HK-2 (cell line): ENCODE measurements around the gene ZNF205.
"Not testable (repeated sequence)": the region's sequence is repeated elsewhere in the genome, so short reads cannot be mapped to it uniquely, and the experiment has no call there.

Source experiments
- DNase-seq: peaks from one replicate; pipeline ENCODE4 v3.0.0-alpha.2; 2018; ENCODE audit not compliant: unreplicated experiment

The ZNF205 gene

GRCh38 chr16:3148256-3149192 lies 36.1 kb downstream of the ZNF205 start:
- DNase-seq = no peak

GRCh38 chr16:3149193-3149530 lies 36.8 kb downstream of the ZNF205 start:
- no peak for DNase-seq

GRCh38 chr16:3149630-3150345 lies 37.4 kb downstream of the ZNF205 start:
- DNase-seq = peak; percentile 71

GRCh38 chr16:3150346-3151218 lies 38.2 kb downstream of the ZNF205 start:
- DNase-seq = peak; percentile 98

GRCh38 chr16:3152027-3152276 lies 39.6 kb downstream of the ZNF205 start:
- DNase-seq = no peak

- DNase-seq = peak; percentile 95
These were observed 40.0 kb downstream of the ZNF205 start for GRCh38 chr16:3152277-3152990.

- no peak for DNase-seq
These were observed 40.6 kb downstream of the ZNF205 start for GRCh38 chr16:3152991-3153368.

GRCh38 chr16:3155181-3155580 lies 42.8 kb downstream of the ZNF205 start:
- no peak for DNase-seq

- no peak for DNase-seq
These were observed 43.6 kb downstream of the ZNF205 start for GRCh38 chr16:3155972-3156371.

- DNase-seq = peak; percentile 86
These were observed 45.0 kb downstream of the ZNF205 start for GRCh38 chr16:3157229-3158025.

- DNase-seq = no peak
These were observed 45.7 kb downstream of the ZNF205 start for GRCh38 chr16:3158026-3158509.

GRCh38 chr16:3158510-3159314 lies 46.3 kb downstream of the ZNF205 start:
- DNase-seq = peak; percentile 92

- no peak for DNase-seq
These were observed 49.0 kb downstream of the ZNF205 start for GRCh38 chr16:3161235-3162018.

GRCh38 chr16:3164121-3164991 lies 52.0 kb downstream of the ZNF205 start:
- DNase-seq = no peak

- no peak for DNase-seq
These were observed 52.9 kb downstream of the ZNF205 start for GRCh38 chr16:3165111-3165822.

- no peak for DNase-seq
These were observed 54.1 kb downstream of the ZNF205 start for GRCh38 chr16:3166505-3166886.

GRCh38 chr16:3168729-3169128 lies 56.3 kb downstream of the ZNF205 start:
- DNase-seq = not testable (repeated sequence)
